AG10803 (cell line): Measurements from ENCODE around the gene LMAN2.

ENCODE experiments used
- DNase-seq: peaks from one replicate; pipeline ENCODE4 v3.0.0; 2010; ENCODE audit warnings: low read depth
- H3K4me3 ChIP-seq: 2 replicates; pipeline ENCODE4 v1.5.1; 2011; ENCODE audit warnings: mild to moderate bottlenecking, low read length, control low read depth
- CTCF ChIP-seq: conservative IDR thresholded peaks from 2 replicates; pipeline ENCODE4 v1.5.1; 2011; ENCODE audit warnings: mild to moderate bottlenecking, low read length, control low read depth, inconsistent platforms

LMAN2 gene

DNA sequence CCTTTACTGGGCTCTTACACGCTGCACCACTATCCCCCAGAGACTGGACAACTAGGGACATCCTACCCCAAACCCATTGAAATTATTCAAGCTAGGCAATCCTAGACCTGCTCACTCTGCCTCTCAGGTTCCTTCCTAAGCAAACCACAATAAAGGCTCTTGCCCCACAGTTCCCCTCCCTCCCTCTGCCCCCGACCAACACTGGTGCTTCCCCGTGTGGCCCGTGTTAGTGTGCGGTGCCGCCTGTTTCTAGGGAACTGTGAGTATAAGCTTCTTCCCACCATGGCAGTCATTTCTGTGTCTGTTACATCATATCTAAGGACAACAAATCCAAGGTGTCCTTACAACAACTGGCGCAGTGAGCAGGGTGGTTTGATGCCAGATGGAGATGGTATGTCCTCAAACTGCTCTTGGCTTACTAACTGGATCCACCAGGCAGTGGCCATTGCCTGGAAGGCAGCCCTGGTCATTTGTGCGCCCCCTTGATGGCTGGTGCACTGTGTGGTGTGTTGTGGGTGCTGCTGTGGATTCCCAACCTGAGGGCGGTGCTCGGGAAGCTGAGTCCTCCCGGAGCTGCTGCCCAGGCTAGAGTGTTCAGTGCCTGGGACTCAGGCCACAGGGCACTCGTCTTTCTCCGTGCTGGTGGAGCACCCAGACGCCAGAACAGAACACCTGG lies 31.4 kb downstream of the LMAN2 start:
- no peak overlapping the region for H3K4me3 ChIP-seq
- no peak; the same call in 1 of the 2 replicates for TF ChIP-seq CTCF
- DNase-seq: no peak

DNA sequence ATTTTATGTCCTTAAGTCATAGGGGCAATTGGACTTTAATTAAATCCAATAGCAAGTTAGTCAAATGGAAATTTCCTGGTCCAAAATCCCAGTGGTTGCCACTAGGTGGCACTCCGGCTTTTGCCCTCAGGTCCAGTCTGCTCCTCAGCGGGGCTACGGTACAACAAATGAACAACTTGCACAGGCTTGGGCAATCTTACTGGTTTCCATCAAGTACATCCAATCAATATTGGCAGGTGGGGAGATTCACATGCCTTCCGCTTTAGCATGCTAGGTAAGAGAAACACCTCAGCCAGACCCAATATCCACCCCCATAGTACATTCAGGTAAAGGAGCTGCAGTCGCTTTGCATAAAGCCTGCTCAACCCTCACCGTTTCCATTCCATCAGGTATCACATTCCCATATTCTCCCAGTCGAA lies 33.5 kb downstream of the LMAN2 start:
- peak; percentile 89 for TF ChIP-seq CTCF
- H3K4me3 ChIP-seq: no peak overlapping the region
- DNase-seq: peak; percentile 78

- no peak overlapping the region for H3K4me3 ChIP-seq
- no peak for TF ChIP-seq CTCF
- DNase-seq: no peak
These were observed 35.5 kb downstream of the LMAN2 start for GRCh38 chr5:177316005-177316404.

- no peak for TF ChIP-seq CTCF
- no peak overlapping the region for H3K4me3 ChIP-seq
- DNase-seq: no peak
These were observed 36.1 kb downstream of the LMAN2 start for GRCh38 chr5:177315411-177315810.

DNA sequence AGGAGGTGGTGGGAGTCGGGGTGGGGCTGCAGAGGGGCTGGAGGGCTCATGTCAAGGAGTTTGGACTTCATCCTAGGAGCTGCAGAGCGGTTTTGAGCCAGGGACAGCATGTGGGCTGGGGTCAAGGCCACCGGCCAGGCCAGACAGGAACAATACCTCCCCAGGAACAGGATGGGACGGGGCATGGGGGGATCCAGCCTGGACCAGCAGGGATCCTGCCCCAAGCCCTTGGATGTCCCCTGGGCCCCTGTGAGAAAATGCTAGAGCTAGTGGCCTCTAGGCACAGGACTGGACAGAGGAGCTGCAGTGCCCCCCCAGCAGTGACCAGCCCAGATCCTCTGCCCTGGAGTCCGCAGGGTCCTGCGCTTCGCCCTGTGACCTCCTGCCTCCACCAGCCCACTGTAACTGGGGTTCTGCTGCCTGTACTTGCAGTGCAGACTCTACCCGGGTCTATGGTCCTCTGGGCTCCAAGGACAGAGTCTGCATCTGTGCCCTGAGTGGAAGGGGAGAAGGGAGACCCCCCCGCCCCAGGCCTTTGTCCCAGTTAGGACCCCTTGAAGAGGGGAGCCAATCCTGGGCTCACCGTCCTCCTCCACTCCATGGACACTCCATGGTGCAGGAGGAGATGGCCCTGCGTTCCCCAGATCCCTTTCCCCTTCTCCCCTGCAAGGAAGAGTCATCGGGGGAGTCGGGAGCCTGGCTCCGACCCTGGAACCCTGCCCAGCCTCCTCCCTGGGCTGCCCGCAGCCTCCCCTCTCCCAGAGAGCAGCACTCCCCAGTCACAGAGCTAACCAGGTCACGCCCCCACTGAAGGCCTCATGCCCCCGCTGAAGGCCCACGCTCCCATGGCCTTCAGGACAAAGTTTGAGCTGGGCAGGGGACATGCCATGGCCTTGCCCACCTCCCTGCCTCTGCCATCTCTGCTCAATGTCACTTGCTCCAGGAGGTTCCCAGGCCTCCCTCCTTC lies 36.8 kb downstream of the LMAN2 start:
- H3K4me3 ChIP-seq: no peak overlapping the region
- no peak for TF ChIP-seq CTCF
- DNase-seq: no peak

DNA sequence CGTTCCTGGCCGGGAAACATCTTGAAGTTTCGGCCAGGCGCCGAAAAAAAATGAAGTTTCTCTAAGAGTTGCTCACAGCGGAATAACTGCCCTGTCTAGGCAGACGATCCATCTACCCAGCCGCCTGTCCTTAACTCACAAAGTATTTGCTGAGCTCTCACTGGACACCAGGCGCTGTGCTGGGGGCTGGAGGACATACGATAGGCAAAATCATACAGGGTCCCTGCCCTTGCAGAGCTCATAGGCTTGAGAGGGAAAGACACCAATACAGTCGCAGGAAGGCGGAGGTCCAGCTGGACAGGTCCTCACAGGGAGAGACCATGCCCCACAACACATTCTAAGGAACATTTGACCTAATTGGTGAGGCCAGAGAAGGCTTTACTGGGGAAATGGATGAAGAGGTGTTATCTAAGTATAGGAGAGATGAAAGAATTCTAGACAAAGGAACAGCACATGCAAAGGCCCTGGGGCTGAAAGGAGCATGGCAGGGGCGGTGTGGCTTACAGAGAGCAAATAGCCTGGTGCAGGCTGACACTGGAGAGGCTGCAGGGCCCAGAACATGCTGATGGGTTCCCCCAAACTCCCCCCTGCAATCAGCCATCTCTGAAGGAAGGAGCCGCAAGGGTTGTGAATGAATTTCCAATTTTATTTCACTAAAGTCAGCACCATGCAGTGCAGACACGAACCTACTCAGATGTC lies 37.8 kb downstream of the LMAN2 start:
- DNase-seq: no peak
- no peak for TF ChIP-seq CTCF
- no peak overlapping the region for H3K4me3 ChIP-seq
